ENCODE results near the gene CDCP1. TPM values are rescaled to one million over a fixed set of nuclear protein-coding genes. Genes with fewer than 3 reads are reported as not detected.
A peak's percentile ranks its signal among the peaks of the same experiment; 100 is the strongest.
"Not testable (repeated sequence)": the region's sequence is repeated elsewhere in the genome, so short reads cannot be mapped to it uniquely, and the experiment has no call there.

CDCP1 gene
- total RNA-seq, 1 donor: 32.8 TPM

DNA sequence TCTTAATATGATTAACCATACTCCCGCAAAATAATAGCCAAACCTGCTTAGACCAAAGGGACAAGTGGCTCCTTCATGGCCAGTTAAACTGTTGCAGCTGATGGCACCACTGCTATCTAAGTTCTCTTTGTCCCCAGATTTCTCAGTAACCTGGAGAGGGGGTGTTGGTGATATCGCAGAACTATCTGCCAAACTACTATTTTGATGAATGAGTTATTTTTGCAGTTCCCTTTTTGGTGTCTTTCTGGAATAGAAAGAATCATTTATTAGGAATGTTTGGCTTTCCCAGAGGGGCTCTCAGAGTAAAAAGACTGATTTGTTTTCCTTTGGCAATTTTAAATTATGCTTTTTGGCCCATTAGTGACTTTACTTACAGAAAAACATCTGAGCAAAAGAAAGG lies 87.0 kb downstream of the CDCP1 start:
- TF ChIP-seq, protein P1, sequence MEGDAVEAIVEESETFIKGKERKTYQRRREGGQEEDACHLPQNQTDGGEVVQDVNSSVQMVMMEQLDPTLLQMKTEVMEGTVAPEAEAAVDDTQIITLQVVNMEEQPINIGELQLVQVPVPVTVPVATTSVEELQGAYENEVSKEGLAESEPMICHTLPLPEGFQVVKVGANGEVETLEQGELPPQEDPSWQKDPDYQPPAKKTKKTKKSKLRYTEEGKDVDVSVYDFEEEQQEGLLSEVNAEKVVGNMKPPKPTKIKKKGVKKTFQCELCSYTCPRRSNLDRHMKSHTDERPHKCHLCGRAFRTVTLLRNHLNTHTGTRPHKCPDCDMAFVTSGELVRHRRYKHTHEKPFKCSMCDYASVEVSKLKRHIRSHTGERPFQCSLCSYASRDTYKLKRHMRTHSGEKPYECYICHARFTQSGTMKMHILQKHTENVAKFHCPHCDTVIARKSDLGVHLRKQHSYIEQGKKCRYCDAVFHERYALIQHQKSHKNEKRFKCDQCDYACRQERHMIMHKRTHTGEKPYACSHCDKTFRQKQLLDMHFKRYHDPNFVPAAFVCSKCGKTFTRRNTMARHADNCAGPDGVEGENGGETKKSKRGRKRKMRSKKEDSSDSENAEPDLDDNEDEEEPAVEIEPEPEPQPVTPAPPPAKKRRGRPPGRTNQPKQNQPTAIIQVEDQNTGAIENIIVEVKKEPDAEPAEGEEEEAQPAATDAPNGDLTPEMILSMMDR (IDR thresholded peaks at IDR 0.05; ENCODE audit: insufficient read depth, low read length): no peak
- H3K4me3 ChIP-seq (ENCODE audit: low read depth, low read length): no peak overlapping the region
- no peak for DNase-seq (ENCODE audit: low read depth)

DNA sequence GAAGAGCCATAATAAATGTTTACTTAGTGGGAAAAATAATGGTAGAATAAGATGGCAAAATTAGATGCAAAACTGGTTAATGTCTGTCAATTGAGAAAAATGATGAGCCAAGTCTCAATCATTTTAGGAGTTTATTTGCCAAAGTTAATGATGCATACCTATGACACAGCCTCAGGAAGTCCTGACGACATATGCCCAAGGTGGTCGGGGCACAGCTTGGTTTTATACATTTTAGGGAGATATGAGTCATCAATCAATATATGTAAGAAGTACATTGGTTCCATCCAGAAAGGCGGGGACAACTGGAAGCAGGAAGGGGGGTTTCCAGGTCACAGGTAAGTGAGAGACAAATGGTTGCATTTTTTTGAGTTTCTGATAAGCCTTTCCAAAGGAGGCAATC lies 88.6 kb downstream of the CDCP1 start:
- TF ChIP-seq, protein P1 (IDR thresholded peaks at IDR 0.05; ENCODE audit: insufficient read depth, low read length): no peak
- H3K4me3 ChIP-seq (ENCODE audit: low read depth, low read length): no peak overlapping the region
- DNase-seq (ENCODE audit: low read depth): no peak

GRCh38 chr3:45056608-45057301 lies 89.4 kb downstream of the CDCP1 start:
- DNase-seq (ENCODE audit: low read depth): no peak
- no peak overlapping the region for H3K4me3 ChIP-seq (ENCODE audit: low read depth, low read length)
- TF ChIP-seq, protein P1 (IDR thresholded peaks at IDR 0.05; ENCODE audit: insufficient read depth, low read length): no peak

DNA sequence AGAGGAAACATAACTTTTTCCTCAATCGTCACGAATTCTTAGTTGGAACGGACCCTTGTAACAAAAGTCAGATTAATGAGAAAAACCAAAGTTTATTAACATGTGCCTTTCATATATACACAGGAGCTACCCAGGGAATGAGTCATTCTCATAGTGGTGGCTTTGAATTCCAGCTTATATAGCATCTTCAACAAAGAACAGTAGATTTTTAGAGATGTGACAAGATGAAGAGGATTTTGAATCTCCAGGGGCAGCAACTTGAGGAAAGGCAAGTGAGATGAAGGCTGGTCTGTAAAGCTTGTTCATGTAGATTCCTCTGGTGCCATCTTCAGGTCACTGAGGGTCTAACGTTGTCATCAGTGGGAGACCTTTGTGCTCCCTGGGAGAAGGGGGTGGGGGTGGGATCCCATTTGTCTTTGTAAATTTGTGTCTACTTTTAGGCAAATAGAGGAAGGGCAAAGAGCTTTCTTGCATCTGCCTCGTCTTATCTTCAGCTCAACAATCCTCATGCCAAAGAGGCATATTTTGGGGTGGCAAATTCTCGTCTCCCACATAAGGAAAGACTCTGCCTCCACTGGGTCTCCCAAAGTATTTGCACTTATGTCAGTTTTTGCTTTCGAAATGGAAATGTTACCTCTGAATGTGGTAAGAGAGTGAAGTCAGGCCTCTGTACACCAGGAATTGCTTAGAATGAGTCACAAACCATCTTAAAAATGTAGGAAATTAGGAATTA lies 90.6 kb downstream of the CDCP1 start:
- H3K4me3 ChIP-seq (ENCODE audit: low read depth, low read length): no peak overlapping the region
- TF ChIP-seq, protein P1 (IDR thresholded peaks at IDR 0.05; ENCODE audit: insufficient read depth, low read length): no peak
- peak; percentile 75 for DNase-seq (ENCODE audit: low read depth)

DNA sequence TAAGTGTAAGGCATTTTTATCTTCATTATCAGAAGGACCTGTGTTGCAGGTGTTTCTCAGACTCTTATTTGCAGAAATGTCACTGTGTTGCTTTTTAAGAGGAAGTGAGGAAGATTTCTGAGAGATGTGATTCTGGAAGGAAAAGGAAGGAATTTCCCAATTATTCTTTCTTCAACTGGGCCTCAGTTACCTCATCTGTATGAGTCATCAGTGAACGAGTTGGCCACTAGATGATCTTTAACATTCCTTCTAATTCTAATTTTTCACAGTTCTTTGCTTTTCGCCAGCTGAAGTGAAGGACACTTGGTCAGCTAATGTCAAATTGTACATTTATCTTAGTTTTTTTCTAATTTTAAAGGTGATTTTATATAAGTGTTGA lies 91.2 kb downstream of the CDCP1 start:
- TF ChIP-seq, protein P1 (IDR thresholded peaks at IDR 0.05; ENCODE audit: insufficient read depth, low read length): no peak
- no peak overlapping the region for H3K4me3 ChIP-seq (ENCODE audit: low read depth, low read length)
- peak; percentile 87 for DNase-seq (ENCODE audit: low read depth)

DNA sequence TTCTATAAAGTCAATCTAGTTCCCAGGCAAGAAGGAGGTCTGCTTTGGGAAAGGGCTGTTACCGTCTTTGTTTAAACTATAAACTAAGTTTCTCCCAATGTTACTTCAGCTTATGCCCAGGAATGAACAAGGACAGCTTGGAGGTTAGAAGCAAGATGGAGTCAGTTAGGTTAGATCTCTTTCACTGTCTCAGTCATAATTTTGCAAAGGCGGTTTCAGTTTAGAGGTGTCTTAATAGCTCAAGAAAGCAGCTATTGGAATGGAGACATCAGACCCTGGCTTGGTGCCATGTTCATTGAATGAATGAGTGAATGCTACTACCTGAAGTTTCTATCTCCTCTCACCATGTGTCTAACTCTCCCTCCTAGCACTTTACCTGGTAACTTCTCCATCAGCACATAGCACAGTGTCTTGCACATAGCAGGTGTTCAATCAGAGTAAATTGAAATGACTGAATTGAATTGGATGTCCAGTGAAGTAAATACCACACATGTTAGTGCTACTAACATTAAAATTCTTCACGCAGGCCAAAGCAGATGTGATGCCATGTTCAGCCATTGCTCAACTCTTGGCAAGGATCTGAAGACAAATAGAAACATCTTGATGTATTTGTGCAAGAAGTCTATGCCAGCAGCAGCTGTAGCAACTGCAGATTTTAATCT lies 91.9 kb downstream of the CDCP1 start:
- peak; percentile 93 for DNase-seq (ENCODE audit: low read depth)
- H3K4me3 ChIP-seq (ENCODE audit: low read depth, low read length): no peak overlapping the region

GRCh38 chr3:45053805-45054195 lies 92.4 kb downstream of the CDCP1 start:
- not testable (repeated sequence) for H3K4me3 ChIP-seq (ENCODE audit: low read depth, low read length); DNase-seq (ENCODE audit: low read depth)

More for the DNA sequence above, 91.9 kb downstream of the CDCP1 start:
- TF ChIP-seq, protein P1 (IDR thresholded peaks at IDR 0.05; ENCODE audit: insufficient read depth, low read length): no peak

All from fibroblast of the aortic adventitia (primary cell).